A549 (cell line): Measurements from ENCODE around the gene GALNT12. TPM values are rescaled to one million over a fixed set of nuclear protein-coding genes. Genes with fewer than 3 reads are reported as not detected.

ENCODE experiments used
- ATAC-seq, 2 experiments: fragments of 200-7000 bp in 1 of 2; fragments of >200 bp in 1 of 2; cut with Nextera tagmentation in 1 of 2; cut with Tn5 transposase in 1 of 2; 3 replicates each; pipeline versions ENCODE4 v1.8.0 to v1.9.1; 2018 to 2020; ENCODE audit warnings: mild to moderate bottlenecking in 1 of 2, moderate library complexity in 1 of 2
- CTCF ChIA-PET: fragments of 300-600 bp; sonication (Branson Sonifier 250); formaldehyde crosslinking; extraction: SDS; loops from one replicate; lab custom pipeline; 2021; ENCODE audit warnings: antibody characterized with exemption, inconsistent platforms; lab: Yijun Ruan, JAX
- POLR2A ChIA-PET: fragments of 350-600 bp; formaldehyde crosslinking; extraction: SDS; loops from one replicate; lab custom pipeline; 2021; ENCODE audit warnings: antibody characterized with exemption, inconsistent platforms; lab: Yijun Ruan, JAX
- DNase-seq, 2 experiments: peaks; one replicate each; pipeline versions ENCODE4 v3.0.0 to v3.0.0-alpha.2; 2011 to 2016; ENCODE audit warnings: low read depth in 1 of 2, low spot score in 1 of 2
- FAIRE-seq: peaks from 2 replicates; lab custom pipeline; 2011; peaks lifted over from hg19 to GRCh38; lab: Jason Lieb, UNC
- H3K27ac ChIP-seq, 2 experiments: fragments of >200 bp; sonication (Bioruptor Twin); formaldehyde crosslinking; 3 replicates each; pipeline ENCODE4 v1.5.1; 2016 to 2017
- H3K4me1 ChIP-seq: fragments of >200 bp; sonication (Bioruptor Twin); formaldehyde crosslinking; 3 replicates; pipeline ENCODE4 v1.6.1; 2016
- H3K4me2 ChIP-seq: fragments of >200 bp; sonication (Bioruptor Twin); formaldehyde crosslinking; 3 replicates; pipeline ENCODE4 v1.6.1; 2016
- H3K4me3 ChIP-seq: fragments of >200 bp; sonication (Bioruptor Twin); formaldehyde crosslinking; 3 replicates; pipeline ENCODE4 v1.5.1; 2016
- H3K9me3 ChIP-seq: fragments of >200 bp; sonication (Bioruptor Twin); formaldehyde crosslinking; 3 replicates; pipeline ENCODE4 v1.6.1; 2016
- CHD2 ChIP-seq: fragments of 150-350 bp; IDR thresholded peaks from 2 replicates; pipeline ENCODE4 v1.6.1; 2014; ENCODE audit warnings: low read length; ENCODE audit not compliant: partially characterized antibody
- CHD4 ChIP-seq: fragments of 200-600 bp; sonication (generic); IDR thresholded peaks from 2 replicates; pipeline ENCODE4 v1.6.1; 2016; ENCODE audit warnings: antibody characterized with exemption, mild to moderate bottlenecking, borderline replicate concordance
- CTCF ChIP-seq: fragments of >200 bp; sonication (Bioruptor Twin); formaldehyde crosslinking; IDR thresholded peaks from 3 replicates; pipeline ENCODE4 v1.5.1; 2016
- EHF ChIP-seq: fragments of 250-450 bp; sonication (Bioruptor Pico); IDR thresholded peaks from 2 replicates; pipeline ENCODE4 v1.5.0; 2020; ENCODE audit warnings: mild to moderate bottlenecking
- EHMT2 ChIP-seq: fragments of 200-600 bp; sonication (generic); IDR thresholded peaks from 2 replicates; pipeline ENCODE4 v1.6.1; 2016; ENCODE audit warnings: antibody characterized with exemption, low read depth, mild to moderate bottlenecking, moderate library complexity
- EP300 ChIP-seq, 2 experiments: fragments of >200 bp; sonication (Bioruptor Twin); formaldehyde crosslinking; IDR thresholded peaks; 2 replicates in 1 of 2; 3 replicates in 1 of 2; pipeline ENCODE4 v1.6.1; 2016 to 2017
- HDAC2 ChIP-seq: fragments of 200-600 bp; sonication (generic); IDR thresholded peaks from 2 replicates; pipeline ENCODE4 v1.6.1; 2016
- HES2 ChIP-seq: fragments of >200 bp; sonication (Bioruptor Twin); formaldehyde crosslinking; IDR thresholded peaks from 2 replicates; pipeline ENCODE4 v1.6.1; 2016
- KDM1A ChIP-seq: fragments of 200-600 bp; sonication (generic); IDR thresholded peaks from 2 replicates; pipeline ENCODE4 v1.6.1; 2016; ENCODE audit warnings: low read depth, mild to moderate bottlenecking
- KDM5A ChIP-seq: fragments of 200-600 bp; sonication (generic); IDR thresholded peaks from 2 replicates; pipeline ENCODE4 v1.6.1; 2016; ENCODE audit warnings: antibody characterized with exemption, mild to moderate bottlenecking
- MAZ ChIP-seq: fragments of 150-350 bp; IDR thresholded peaks from 2 replicates; pipeline ENCODE4 v1.6.1; 2014; ENCODE audit warnings: antibody characterized with exemption, low read depth, low read length, borderline replicate concordance
- NPAS2 ChIP-seq: fragments of 250-450 bp; sonication (Bioruptor Pico); IDR thresholded peaks from 2 replicates; pipeline ENCODE4 v1.8.0; 2022; ENCODE audit warnings: mild to moderate bottlenecking, moderate library complexity, borderline replicate concordance
- PHF8 ChIP-seq: fragments of 200-600 bp; sonication (generic); IDR thresholded peaks from 2 replicates; pipeline ENCODE4 v1.6.1; 2016; ENCODE audit warnings: low read depth, mild to moderate bottlenecking, antibody characterized with exemption, moderate library complexity, borderline replicate concordance
- RCOR1 ChIP-seq: fragments of 150-350 bp; IDR thresholded peaks from 2 replicates; pipeline ENCODE4 v1.6.1; 2014; ENCODE audit warnings: antibody characterized with exemption, low read length, low read depth
- REST ChIP-seq: fragments of 200-600 bp; sonication (generic); IDR thresholded peaks from 2 replicates; pipeline ENCODE4 v1.6.1; 2016; ENCODE audit warnings: antibody characterized with exemption, mild to moderate bottlenecking, moderate library complexity
- TP53 ChIP-seq: fragments of 250-450 bp; sonication (Bioruptor Pico); IDR thresholded peaks from 2 replicates; pipeline ENCODE4 v1.5.0; 2021; ENCODE audit warnings: mild to moderate bottlenecking, moderate library complexity
- USF2 ChIP-seq: fragments of 450-650 bp; IDR thresholded peaks from 2 replicates; pipeline ENCODE4 v1.6.1; 2014; ENCODE audit warnings: antibody characterized with exemption
- ZNF302 ChIP-seq: fragments of 250-450 bp; sonication (Bioruptor Pico); IDR thresholded peaks from 2 replicates; pipeline ENCODE4 v1.9.0; 2021; ENCODE audit warnings: inconsistent platforms, mild to moderate bottlenecking, moderate library complexity
- ZSCAN20 ChIP-seq: fragments of 250-450 bp; sonication (Bioruptor Pico); IDR thresholded peaks from 2 replicates; pipeline ENCODE4 v1.8.0; 2022; ENCODE audit warnings: mild to moderate bottlenecking, moderate library complexity
- WGBS: methylation state at CpG from one replicate; pipeline ENCODE4 v1.1.6; 2017; ENCODE audit errors: missing lambda C conversion rate; 5-methylcytosine and 5-hydroxymethylcytosine counted together
- polyA plus RNA-seq, 4 experiments: library from polyadenylated mRNA; depleted of rRNA in 3 of 4; stranded (reverse); fragments of >200 nt; fragmentation: RNase III in 1 of 4; extraction: RNeasy Plus Mini Kit Qiagen cat#74134 plus additional on column Dnase treatment in 1 of 4; gene quantifications; 2 replicates in 3 of 4; 3 replicates in 1 of 4; pipeline ENCODE4 v1.2.3, GENCODE V29; 2011 to 2017

GALNT12 gene
- polyA plus RNA-seq, 2 of the 4 experiments (the other 2 are of a cell fraction): 3.2 to 7.3 TPM

GRCh38 chr9:98778711-98779530, 28.5 kb upstream of the GALNT12 start:
- no peak overlapping the region for H3K27ac ChIP-seq
- no peaks in the 10 kb centered on the region for H3K9me3 ChIP-seq
- ATAC-seq (no peak), DNase-seq (no peak), FAIRE-seq (no peak)
- no peak overlapping the region for H3K4me3 ChIP-seq
- H3K4me1 ChIP-seq: peaks cover 32% of the 10 kb centered on the region
- 76% methylated on average over 8 of the region's 8 CpGs for WGBS
- TF ChIP-seq KDM5A: no peak
- no peak for TF ChIP-seq KDM1A
- TF ChIP-seq NPAS2 (CRISPR knock-in tag): no peak
- no peak for TF ChIP-seq CTCF
- TF ChIP-seq EHMT2: no peak
- no peak for TF ChIP-seq ZSCAN20 (CRISPR knock-in tag)
- TF ChIP-seq, all 56 proteins: peak for 0
- CTCF ChIA-PET: interaction anchor here (0.7 to 10.5 kb wide), 7 partner anchors 10 to 465 kb away, joined by 3 to 164 read pairs (median 3); no protein-coding TSS in a partner anchor
- POLR2A ChIA-PET: no interaction called here
- H3K4me2 ChIP-seq: no peak overlapping the region

GRCh38 chr9:98780059-98780749, 27.3 kb upstream of the GALNT12 start:
- no peak for DNase-seq
- CTCF ChIA-PET: interaction anchor here (0.7 to 10.5 kb wide), 4 partner anchors 9 to 407 kb away, joined by 3 to 146 read pairs (median 4); no protein-coding TSS in a partner anchor
- Histone ChIP-seq H3K9me3 (no peaks in the 10 kb centered on the region), H3K4me2 (no peak overlapping the region)
- FAIRE-seq: no peak
- TF ChIP-seq EHMT2 (no peak), MAZ (no peak), PHF8 (no peak), CHD2 (no peak), ZSCAN20 (CRISPR knock-in tag) (no peak), EHF (no peak), CHD4 (no peak)
- TF ChIP-seq, all 56 proteins: peak for 0
- 90% methylated on average over 10 of the region's 11 CpGs for WGBS
- Histone ChIP-seq H3K27ac (no peak overlapping the region), H3K4me3 (no peak overlapping the region), H3K4me1 (peaks cover 29% of the 10 kb centered on the region)
- POLR2A ChIA-PET: no interaction called here
- no peak for ATAC-seq

GRCh38 chr9:98781588-98782383, 25.7 kb upstream of the GALNT12 start:
- ATAC-seq (peak; percentile 56 to 80; a peak in 3 of 6 replicates), DNase-seq (peak; percentile 67 to 77), FAIRE-seq (no peak)
- Histone ChIP-seq H3K4me3 (no peak overlapping the region), H3K27ac (peak overlapping the region; percentile 49 to 55; a peak in 4 of 6 replicates), H3K9me3 (no peaks in the 10 kb centered on the region), H3K4me1 (peaks cover 22% of the 10 kb centered on the region), H3K4me2 (peak overlapping the region; percentile 63)
- ChIA-PET CTCF (interaction anchor here (1.0 to 10.5 kb wide), 5 partner anchors 7 to 465 kb away, joined by 3 to 146 read pairs (median 12); partner anchors contain the start of gene ANKS6), POLR2A (no interaction called here)
- WGBS: 48% methylated on average over 11 of the region's 11 CpGs
- TF ChIP-seq EP300 (IDR thresholded peaks at IDR 0.05): no peak
- no peak for TF ChIP-seq RCOR1
- no peak for TF ChIP-seq ZNF302 (CRISPR knock-in tag)
- no peak for TF ChIP-seq HDAC2
- TF ChIP-seq HES2: no peak
- TF ChIP-seq USF2: no peak
- no peak for TF ChIP-seq MAZ
- TF ChIP-seq REST: no peak
- no peak for TF ChIP-seq TP53 (CRISPR knock-in tag)
- no peak for TF ChIP-seq EHF
